Activated CD4-positive, alpha-beta T cell treated with anti-CD3 and anti-CD28 coated beads, Interleukin-2, amount 50 U/mL, for 1 hour (primary cell): ENCODE measurements around the gene CALCR.
"Not testable (repeated sequence)": the region's sequence is repeated elsewhere in the genome, so short reads cannot be mapped to it uniquely, and the experiment has no call there.

Experiments
- DNase-seq: peaks from one replicate; pipeline ENCODE4 v3.0.0-alpha.2; 2020

The CALCR gene

GRCh38 chr7:93559639-93560491 lies 14.7 kb downstream of the CALCR start:
- no peak for DNase-seq

GRCh38 chr7:93558705-93559614 lies 15.6 kb downstream of the CALCR start:
- no peak for DNase-seq

GRCh38 chr7:93551931-93552330 lies 22.6 kb downstream of the CALCR start:
- no peak for DNase-seq

GRCh38 chr7:93551063-93551895 lies 23.2 kb downstream of the CALCR start:
- DNase-seq, result no peak

- no peak for DNase-seq
Observed at GRCh38 chr7:93547716-93548115, 26.8 kb downstream of the CALCR start.

GRCh38 chr7:93544691-93545090 lies 29.8 kb downstream of the CALCR start:
- no peak for DNase-seq

- DNase-seq, result no peak
Observed at GRCh38 chr7:93538061-93538460, 36.5 kb downstream of the CALCR start.

- DNase-seq, result no peak
Observed at GRCh38 chr7:93535616-93536015, 38.9 kb downstream of the CALCR start.

- DNase-seq, result no peak
Observed at GRCh38 chr7:93530701-93531100, 43.8 kb downstream of the CALCR start.

GRCh38 chr7:93516834-93517233 lies 57.7 kb downstream of the CALCR start:
- no peak for DNase-seq

GRCh38 chr7:93515144-93515543 lies 59.4 kb downstream of the CALCR start:
- no peak for DNase-seq

GRCh38 chr7:93509303-93509702 lies 65.2 kb downstream of the CALCR start:
- no peak for DNase-seq

- no peak for DNase-seq
Observed at GRCh38 chr7:93503088-93503487, 71.4 kb downstream of the CALCR start.

- not testable (repeated sequence) for DNase-seq
Observed at GRCh38 chr7:93491860-93492259, 82.7 kb downstream of the CALCR start.

GRCh38 chr7:93476491-93477344 lies 97.8 kb downstream of the CALCR start:
- DNase-seq, result no peak

- DNase-seq, result no peak
Observed at GRCh38 chr7:93475811-93476210, 98.7 kb downstream of the CALCR start.

GRCh38 chr7:93471456-93471855 lies 103.1 kb downstream of the CALCR start:
- no peak for DNase-seq

- no peak for DNase-seq
Observed at GRCh38 chr7:93463764-93464163, 110.8 kb downstream of the CALCR start.

GRCh38 chr7:93461350-93461749 lies 113.2 kb downstream of the CALCR start:
- no peak for DNase-seq

GRCh38 chr7:93453262-93453661 lies 121.3 kb downstream of the CALCR start:
- no peak for DNase-seq

- no peak for DNase-seq
Observed at GRCh38 chr7:93448176-93448575, 126.3 kb downstream of the CALCR start.

- DNase-seq, result no peak
Observed at GRCh38 chr7:93447509-93447908, 127.0 kb downstream of the CALCR start.
